Ishikawa (cell line): Measurements from ENCODE around the gene SLC6A18.

Source experiments
- CEBPB ChIP-seq: IDR thresholded peaks from 2 replicates; pipeline ENCODE4 v1.6.1; 2012
- CREB1 ChIP-seq: IDR thresholded peaks from 2 replicates; pipeline ENCODE4 v1.6.1; 2012; ENCODE audit warnings: low read depth
- EGR1 ChIP-seq: IDR thresholded peaks from 2 replicates; pipeline ENCODE4 v1.6.1; 2012
- EP300 ChIP-seq: IDR thresholded peaks from 2 replicates; pipeline ENCODE4 v1.6.1; 2012; ENCODE audit warnings: borderline replicate concordance
- FOXM1 ChIP-seq: IDR thresholded peaks from 2 replicates; pipeline ENCODE4 v1.6.1; 2012; ENCODE audit warnings: low read depth, borderline replicate concordance
- NFIC ChIP-seq: IDR thresholded peaks from 2 replicates; pipeline ENCODE4 v1.6.1; 2012
- RAD21 ChIP-seq: IDR thresholded peaks from 2 replicates; pipeline ENCODE4 v1.6.1; 2012; ENCODE audit warnings: low read depth
- TAF1 ChIP-seq: IDR thresholded peaks from 2 replicates; pipeline ENCODE4 v1.6.1; 2012; ENCODE audit warnings: low read depth, mild to moderate bottlenecking
- TCF12 ChIP-seq: IDR thresholded peaks from 2 replicates; pipeline ENCODE4 v1.6.1; 2012; ENCODE audit warnings: low read depth
- TEAD4 ChIP-seq: IDR thresholded peaks from 2 replicates; pipeline ENCODE4 v1.6.1; 2012
- YY1 ChIP-seq: IDR thresholded peaks from 2 replicates; pipeline ENCODE4 v1.6.1; 2012; ENCODE audit warnings: low read depth
- ZBTB7A ChIP-seq: IDR thresholded peaks from 2 replicates; pipeline ENCODE4 v1.6.1; 2012; ENCODE audit warnings: low read depth
- TF ChIP-seq, protein P1 (sequence below): IDR thresholded peaks from 2 replicates; pipeline ENCODE4 v1.6.1; 2012
- TF ChIP-seq, protein P2 (sequence below): IDR thresholded peaks from 2 replicates; pipeline ENCODE4 v1.6.1; 2012
- TF ChIP-seq, protein P3 (sequence below): IDR thresholded peaks from 2 replicates; pipeline ENCODE4 v1.6.1; 2012; ENCODE audit warnings: low read depth, mild to moderate bottlenecking

SLC6A18 gene

GRCh38 chr5:1209896-1210776 lies 15.0 kb upstream of the SLC6A18 start:
- TF ChIP-seq, protein P1, sequence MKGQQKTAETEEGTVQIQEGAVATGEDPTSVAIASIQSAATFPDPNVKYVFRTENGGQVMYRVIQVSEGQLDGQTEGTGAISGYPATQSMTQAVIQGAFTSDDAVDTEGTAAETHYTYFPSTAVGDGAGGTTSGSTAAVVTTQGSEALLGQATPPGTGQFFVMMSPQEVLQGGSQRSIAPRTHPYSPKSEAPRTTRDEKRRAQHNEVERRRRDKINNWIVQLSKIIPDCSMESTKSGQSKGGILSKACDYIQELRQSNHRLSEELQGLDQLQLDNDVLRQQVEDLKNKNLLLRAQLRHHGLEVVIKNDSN: no peak
- no peak for TF ChIP-seq ZBTB7A
- TF ChIP-seq TEAD4: no peak
- TF ChIP-seq EP300: no peak
- TF ChIP-seq TCF12: no peak
- TF ChIP-seq CREB1: no peak

- TF ChIP-seq EGR1 (no peak), TAF1 (no peak)
- TF ChIP-seq, protein P2, sequence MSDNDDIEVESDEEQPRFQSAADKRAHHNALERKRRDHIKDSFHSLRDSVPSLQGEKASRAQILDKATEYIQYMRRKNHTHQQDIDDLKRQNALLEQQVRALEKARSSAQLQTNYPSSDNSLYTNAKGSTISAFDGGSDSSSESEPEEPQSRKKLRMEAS: no peak
These were observed 14.3 kb upstream of the SLC6A18 start for GRCh38 chr5:1210832-1211251.

GRCh38 chr5:1211701-1212100 lies 13.5 kb upstream of the SLC6A18 start:
- TF ChIP-seq, protein P3, sequence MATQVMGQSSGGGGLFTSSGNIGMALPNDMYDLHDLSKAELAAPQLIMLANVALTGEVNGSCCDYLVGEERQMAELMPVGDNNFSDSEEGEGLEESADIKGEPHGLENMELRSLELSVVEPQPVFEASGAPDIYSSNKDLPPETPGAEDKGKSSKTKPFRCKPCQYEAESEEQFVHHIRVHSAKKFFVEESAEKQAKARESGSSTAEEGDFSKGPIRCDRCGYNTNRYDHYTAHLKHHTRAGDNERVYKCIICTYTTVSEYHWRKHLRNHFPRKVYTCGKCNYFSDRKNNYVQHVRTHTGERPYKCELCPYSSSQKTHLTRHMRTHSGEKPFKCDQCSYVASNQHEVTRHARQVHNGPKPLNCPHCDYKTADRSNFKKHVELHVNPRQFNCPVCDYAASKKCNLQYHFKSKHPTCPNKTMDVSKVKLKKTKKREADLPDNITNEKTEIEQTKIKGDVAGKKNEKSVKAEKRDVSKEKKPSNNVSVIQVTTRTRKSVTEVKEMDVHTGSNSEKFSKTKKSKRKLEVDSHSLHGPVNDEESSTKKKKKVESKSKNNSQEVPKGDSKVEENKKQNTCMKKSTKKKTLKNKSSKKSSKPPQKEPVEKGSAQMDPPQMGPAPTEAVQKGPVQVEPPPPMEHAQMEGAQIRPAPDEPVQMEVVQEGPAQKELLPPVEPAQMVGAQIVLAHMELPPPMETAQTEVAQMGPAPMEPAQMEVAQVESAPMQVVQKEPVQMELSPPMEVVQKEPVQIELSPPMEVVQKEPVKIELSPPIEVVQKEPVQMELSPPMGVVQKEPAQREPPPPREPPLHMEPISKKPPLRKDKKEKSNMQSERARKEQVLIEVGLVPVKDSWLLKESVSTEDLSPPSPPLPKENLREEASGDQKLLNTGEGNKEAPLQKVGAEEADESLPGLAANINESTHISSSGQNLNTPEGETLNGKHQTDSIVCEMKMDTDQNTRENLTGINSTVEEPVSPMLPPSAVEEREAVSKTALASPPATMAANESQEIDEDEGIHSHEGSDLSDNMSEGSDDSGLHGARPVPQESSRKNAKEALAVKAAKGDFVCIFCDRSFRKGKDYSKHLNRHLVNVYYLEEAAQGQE: no peak
- TF ChIP-seq CEBPB (no peak), TEAD4 (no peak), FOXM1 (no peak), RAD21 (no peak), ZBTB7A (no peak), CREB1 (no peak), TAF1 (no peak), NFIC (no peak)
- TF ChIP-seq, protein P2: no peak
- TF ChIP-seq, protein P1: no peak

- TF ChIP-seq CEBPB (no peak), NFIC (no peak), RAD21 (no peak)
- TF ChIP-seq, protein P3: no peak
These were observed 12.9 kb upstream of the SLC6A18 start for GRCh38 chr5:1212271-1212670.

DNA sequence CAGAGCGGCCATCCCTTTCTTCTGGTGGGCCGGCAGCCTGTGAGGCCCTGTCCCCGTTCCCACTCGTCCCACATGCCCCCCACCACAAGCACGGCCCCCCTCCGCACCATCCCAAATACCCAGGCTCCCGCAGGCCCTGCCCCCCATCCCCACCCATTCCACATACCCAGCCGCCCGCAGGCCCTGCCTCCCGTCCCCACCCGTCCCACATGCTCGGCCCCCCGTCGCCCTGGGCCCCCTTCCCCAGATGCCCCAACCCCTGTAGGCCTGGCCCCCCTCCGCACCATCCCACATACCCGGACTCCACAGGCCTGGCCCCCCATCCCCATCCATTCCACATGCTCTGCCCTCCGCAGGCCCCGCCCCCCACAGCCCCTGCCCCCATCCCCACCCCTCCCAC lies 12.3 kb upstream of the SLC6A18 start:
- TF ChIP-seq TEAD4: no peak
- no peak for TF ChIP-seq EP300
- TF ChIP-seq FOXM1: no peak
- no peak for TF ChIP-seq NFIC
- TF ChIP-seq, protein P3: no peak
- no peak for TF ChIP-seq EGR1
- TF ChIP-seq, protein P2: no peak
- TF ChIP-seq YY1: no peak
- no peak for TF ChIP-seq CEBPB
